Upper lobe of left lung (tissue), 6 donors: ENCODE measurements around the gene TTF2. TPM values are rescaled to one million over a fixed set of nuclear protein-coding genes. Genes with fewer than 3 reads are reported as not detected.

Experiments
- ATAC-seq, 2 donors: fragments of 200-7000 bp; cut with Tn5 transposase; one replicate each; pipeline ENCODE4 v1.9.1; 2022; ENCODE audit warnings: mild to moderate bottlenecking in 2 of 2, moderate library complexity in 2 of 2; ENCODE audit not compliant: low FRiP score in 2 of 2
- DNase-seq, 2 donors: peaks; one replicate each; pipeline ENCODE4 v3.0.0-alpha.2; 2019 to 2020
- H3K27ac ChIP-seq, 4 donors: fragments of 200-600 bp; sonication (generic); one replicate each; pipeline ENCODE4 v1.5.1; 2016 to 2019
- H3K27me3 ChIP-seq, 4 donors: fragments of 200-600 bp; sonication (generic); one replicate each; pipeline ENCODE4 v1.5.1; 2017 to 2019
- H3K36me3 ChIP-seq, 4 donors: fragments of 200-600 bp; sonication (generic); one replicate each; pipeline ENCODE4 v1.5.1; 2016 to 2019
- H3K4me1 ChIP-seq, 4 donors: fragments of 200-600 bp; sonication (generic); one replicate each; pipeline ENCODE4 v1.5.1; 2018 to 2019
- H3K4me3 ChIP-seq, 4 donors: fragments of 200-600 bp; sonication (generic); one replicate each; pipeline ENCODE4 v1.5.1; 2017 to 2019; ENCODE audit warnings: mild to moderate bottlenecking in 2 of 4, moderate library complexity in 1 of 4
- H3K9me3 ChIP-seq, 4 donors: fragments of 200-600 bp; sonication (generic); one replicate each; pipeline ENCODE4 v1.5.1; 2018 to 2019
- EP300 ChIP-seq, 4 donors: sonication (generic); formaldehyde crosslinking; IDR thresholded peaks; one replicate each; pipeline ENCODE4 v1.5.1; 2017; ENCODE audit warnings: antibody characterized with exemption in 4 of 4, control low read depth in 2 of 4
- POLR2A ChIP-seq, 4 donors: fragments of 450-650 bp; IDR thresholded peaks; one replicate each; pipeline ENCODE4 v1.5.1; 2016 to 2017; ENCODE audit warnings: antibody characterized with exemption in 4 of 4, mild to moderate bottlenecking in 2 of 4
- POLR2AphosphoS5 ChIP-seq, 2 donors: sonication (generic); formaldehyde crosslinking; IDR thresholded peaks; one replicate each; pipeline ENCODE4 v1.5.1; 2017; ENCODE audit warnings: antibody characterized with exemption in 2 of 2
- WGBS, 2 donors: methylation state at CpG; one replicate each; pipeline ENCODE4 v1.1.5; 2017 to 2018; 5-methylcytosine and 5-hydroxymethylcytosine counted together
- total RNA-seq, 6 donors: library from RNA; depleted of rRNA in 4 of 6; stranded (reverse); fragments of >200 nt in 4 of 6; gene quantifications; one replicate each; pipeline versions ENCODE4 v1.1.0 to v1.2.1, GENCODE V29; 2016 to 2021
- TF ChIP-seq, protein P1 (sequence below), 6 experiments: fragments of 450-650 bp in 4 of 6; fragments of 200-600 bp in 2 of 6; sonication (generic) in 2 of 6; IDR thresholded peaks; one replicate each; pipeline ENCODE4 v1.5.1; 2016 to 2019; ENCODE audit warnings: antibody characterized with exemption in 6 of 6
- donor health status: DM: no; HTN: no; CAD: no; lungs with moderate emphysema.
- donor health status: DM: no; HTN: yes; CAD: no; lungs with severe emphysema.

The TTF2 gene
- total RNA-seq, 6 donors from 2014 or later = 5.6 to 37.8 (median 15.2) TPM

DNA sequence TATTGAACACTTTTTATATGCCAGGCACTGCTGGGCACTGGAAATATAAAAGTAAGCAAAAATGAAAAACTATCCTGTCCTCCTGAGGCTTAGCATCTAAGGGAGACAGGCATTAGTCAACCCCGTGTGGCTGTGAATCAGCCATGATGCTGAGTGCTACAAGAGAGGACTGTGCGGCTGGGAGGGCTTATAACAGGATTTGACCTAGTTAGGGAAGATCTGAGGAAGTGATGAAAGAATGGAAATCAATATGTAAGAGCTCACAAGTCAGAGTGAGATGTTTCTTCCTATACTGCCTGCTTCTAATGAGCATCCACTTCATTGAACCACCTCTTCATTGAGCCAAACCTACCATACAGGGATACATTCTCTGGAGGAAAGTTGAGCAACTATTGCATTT, 46.4 kb downstream of the TTF2 start:
- no peak overlapping the region for H3K4me3 ChIP-seq
- no peaks in the 10 kb centered on the region for H3K27me3 ChIP-seq
- DNase-seq (no peak), ATAC-seq (no peak)
- no peaks in the 10 kb centered on the region for H3K4me1 ChIP-seq
- no peaks in the 10 kb centered on the region for H3K9me3 ChIP-seq
- H3K36me3 ChIP-seq = peaks cover 0 to 11% (median 2%) of the 10 kb centered on the region in 4 donors
- H3K27ac ChIP-seq = no peak overlapping the region
- WGBS, 2 donors = 95 to 98% methylated on average over 2 of the region's 2 CpGs
- TF ChIP-seq, protein P1, sequence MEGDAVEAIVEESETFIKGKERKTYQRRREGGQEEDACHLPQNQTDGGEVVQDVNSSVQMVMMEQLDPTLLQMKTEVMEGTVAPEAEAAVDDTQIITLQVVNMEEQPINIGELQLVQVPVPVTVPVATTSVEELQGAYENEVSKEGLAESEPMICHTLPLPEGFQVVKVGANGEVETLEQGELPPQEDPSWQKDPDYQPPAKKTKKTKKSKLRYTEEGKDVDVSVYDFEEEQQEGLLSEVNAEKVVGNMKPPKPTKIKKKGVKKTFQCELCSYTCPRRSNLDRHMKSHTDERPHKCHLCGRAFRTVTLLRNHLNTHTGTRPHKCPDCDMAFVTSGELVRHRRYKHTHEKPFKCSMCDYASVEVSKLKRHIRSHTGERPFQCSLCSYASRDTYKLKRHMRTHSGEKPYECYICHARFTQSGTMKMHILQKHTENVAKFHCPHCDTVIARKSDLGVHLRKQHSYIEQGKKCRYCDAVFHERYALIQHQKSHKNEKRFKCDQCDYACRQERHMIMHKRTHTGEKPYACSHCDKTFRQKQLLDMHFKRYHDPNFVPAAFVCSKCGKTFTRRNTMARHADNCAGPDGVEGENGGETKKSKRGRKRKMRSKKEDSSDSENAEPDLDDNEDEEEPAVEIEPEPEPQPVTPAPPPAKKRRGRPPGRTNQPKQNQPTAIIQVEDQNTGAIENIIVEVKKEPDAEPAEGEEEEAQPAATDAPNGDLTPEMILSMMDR (IDR thresholded peaks at IDR 0.05) = no peak
- TF ChIP-seq POLR2A (IDR thresholded peaks at IDR 0.05) (no peak), POLR2AphosphoS5 (IDR thresholded peaks at IDR 0.05) (no peak), EP300 (IDR thresholded peaks at IDR 0.05) (no peak)

DNA sequence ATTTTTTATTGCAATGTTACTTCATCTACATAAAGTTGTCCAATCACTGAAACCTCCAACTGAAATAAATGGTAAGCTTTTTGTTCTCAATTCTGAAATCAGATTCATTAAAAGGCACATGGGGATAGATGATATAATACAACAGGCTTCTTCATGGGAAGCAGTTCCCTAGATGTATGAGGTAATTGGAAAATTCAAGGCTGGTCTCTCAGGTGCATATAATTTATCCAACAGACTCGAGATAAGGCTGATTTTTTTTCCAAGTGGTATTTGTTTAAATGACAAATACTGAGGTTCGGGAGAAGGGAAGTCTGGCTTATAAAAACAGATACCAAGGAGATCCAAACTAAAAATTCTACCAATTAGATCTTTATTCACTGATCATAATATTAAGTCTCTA, 47.2 kb downstream of the TTF2 start:
- WGBS, 2 donors = 85 to 91% methylated on average over 2 of the region's 2 CpGs
- no peaks in the 10 kb centered on the region for H3K27me3 ChIP-seq
- no peaks in the 10 kb centered on the region for H3K4me1 ChIP-seq
- H3K27ac ChIP-seq = no peak overlapping the region
- no peaks in the 10 kb centered on the region for H3K9me3 ChIP-seq
- H3K36me3 ChIP-seq = peaks cover 0 to 12% (median 0%) of the 10 kb centered on the region in 4 donors
- DNase-seq (no peak), ATAC-seq (no peak)
- no peak overlapping the region for H3K4me3 ChIP-seq
- TF ChIP-seq, protein P1 (IDR thresholded peaks at IDR 0.05) = no peak
- TF ChIP-seq EP300 (IDR thresholded peaks at IDR 0.05) (no peak), POLR2A (IDR thresholded peaks at IDR 0.05) (no peak), POLR2AphosphoS5 (IDR thresholded peaks at IDR 0.05) (no peak)

DNA sequence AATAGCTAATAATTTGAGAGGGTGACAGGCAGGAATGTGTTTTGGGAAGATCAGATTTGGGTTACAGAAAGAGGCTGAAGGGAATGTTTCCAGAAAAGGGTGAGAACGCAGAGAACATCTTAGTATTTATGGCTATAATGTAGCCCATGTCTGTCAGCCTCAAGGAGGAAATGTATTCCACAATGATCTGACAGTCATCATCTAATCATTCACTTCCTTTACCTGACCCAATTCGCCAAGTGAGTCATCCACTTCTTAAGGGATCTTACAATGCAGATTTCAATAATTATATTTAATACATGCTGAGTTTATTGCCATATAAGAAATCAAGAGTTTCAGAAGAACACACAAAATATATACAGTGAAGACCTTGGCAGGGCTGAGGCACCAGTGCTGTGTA, 50.6 kb downstream of the TTF2 start:
- H3K4me1 ChIP-seq = no peaks in the 10 kb centered on the region
- DNase-seq (no peak), ATAC-seq (no peak)
- no peak overlapping the region for H3K4me3 ChIP-seq
- H3K27me3 ChIP-seq = no peaks in the 10 kb centered on the region
- no peak for TF ChIP-seq EP300 (IDR thresholded peaks at IDR 0.05)
- no peak for TF ChIP-seq POLR2AphosphoS5 (IDR thresholded peaks at IDR 0.05)
- TF ChIP-seq, protein P1 (IDR thresholded peaks at IDR 0.05) = no peak
- TF ChIP-seq POLR2A (IDR thresholded peaks at IDR 0.05) = no peak
- no peaks in the 10 kb centered on the region for H3K9me3 ChIP-seq
- H3K27ac ChIP-seq = no peak overlapping the region
- 85 to 88% methylated on average over 2 of the region's 2 CpGs for WGBS, 2 donors
- peaks cover 0 to 8% (median 0%) of the 10 kb centered on the region in 4 donors for H3K36me3 ChIP-seq

DNA sequence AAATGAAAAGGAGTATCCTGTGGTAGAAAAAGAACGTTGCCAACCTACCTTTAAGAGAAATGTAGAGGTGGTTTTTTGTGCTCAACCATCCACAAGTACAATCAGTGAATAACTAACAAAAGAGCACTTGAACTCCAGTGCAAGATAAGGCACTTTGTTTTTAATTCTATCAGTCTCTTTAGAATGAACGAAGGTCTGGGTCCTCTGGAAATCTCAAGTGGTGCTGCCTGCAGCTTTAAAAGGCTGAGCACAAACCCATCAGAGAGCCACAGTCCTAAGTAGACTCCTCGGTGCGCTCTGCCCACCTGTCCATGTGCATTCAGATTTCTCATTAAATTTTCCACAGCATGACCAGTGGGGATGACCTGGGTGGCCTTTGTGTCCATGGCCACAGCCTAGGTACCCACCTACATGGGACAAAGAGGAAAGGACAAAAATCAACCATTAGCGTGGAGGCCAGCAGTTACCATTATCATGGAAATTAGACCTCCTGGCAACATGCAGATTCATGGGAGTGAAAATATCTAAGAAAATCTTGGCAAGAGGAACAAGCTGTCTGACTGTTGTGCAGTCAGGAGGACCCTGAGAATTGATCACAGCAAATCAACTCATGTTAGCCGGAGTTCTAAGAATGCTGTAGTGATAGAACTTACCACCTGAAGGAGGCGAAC, 52.1 kb downstream of the TTF2 start:
- H3K4me1 ChIP-seq = no peaks in the 10 kb centered on the region
- H3K9me3 ChIP-seq = no peaks in the 10 kb centered on the region
- no peak overlapping the region for H3K4me3 ChIP-seq
- DNase-seq (no peak), ATAC-seq (peak in 1 of 2 donors; percentile 36)
- H3K27ac ChIP-seq = no peak overlapping the region
- TF ChIP-seq POLR2AphosphoS5 (IDR thresholded peaks at IDR 0.05) (no peak), EP300 (IDR thresholded peaks at IDR 0.05) (no peak), POLR2A (IDR thresholded peaks at IDR 0.05) (no peak)
- TF ChIP-seq, protein P1 (IDR thresholded peaks at IDR 0.05) = no peak
- 73 to 81% methylated on average over 7 of the region's 7 CpGs for WGBS, 2 donors
- peaks cover 0 to 8% (median 0%) of the 10 kb centered on the region in 4 donors for H3K36me3 ChIP-seq
- H3K27me3 ChIP-seq = no peaks in the 10 kb centered on the region

DNA sequence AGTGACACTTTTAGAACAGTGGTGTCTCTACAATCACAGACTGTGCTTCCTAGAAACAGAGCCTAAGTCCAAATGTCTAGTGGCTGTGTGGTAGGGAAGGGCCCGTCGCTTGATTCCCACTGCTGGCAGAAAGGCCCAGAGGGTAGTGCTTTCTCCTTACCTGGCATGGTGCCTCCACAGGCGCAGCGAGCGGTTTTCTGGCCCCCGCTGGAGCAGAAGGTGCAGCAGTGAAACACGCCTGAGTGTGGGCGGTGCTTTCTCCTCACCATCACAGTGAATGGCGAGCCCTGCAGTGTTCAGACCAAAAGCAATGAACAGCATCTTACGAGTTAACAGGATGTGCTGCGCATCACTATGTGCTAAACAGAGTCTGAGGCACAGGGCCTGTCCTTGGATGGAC, 53.1 kb downstream of the TTF2 start:
- no peaks in the 10 kb centered on the region for H3K27me3 ChIP-seq
- peaks cover 0 to 8% (median 0%) of the 10 kb centered on the region in 4 donors for H3K36me3 ChIP-seq
- ATAC-seq = no peak
- DNase-seq = peak in 1 of 2 donors; percentile 42
- no peaks in the 10 kb centered on the region for H3K4me1 ChIP-seq
- WGBS, 2 donors = 93 to 95% methylated on average over 8 to 11 of the region's 11 CpGs
- no peaks in the 10 kb centered on the region for H3K9me3 ChIP-seq
- no peak overlapping the region for H3K4me3 ChIP-seq
- no peak for TF ChIP-seq EP300 (IDR thresholded peaks at IDR 0.05)
- H3K27ac ChIP-seq = no peak overlapping the region
